Occipital lobe (tissue), 2 donors: Measurements from ENCODE around the gene PLVAP. TPM values are rescaled to one million over a fixed set of nuclear protein-coding genes. Genes with fewer than 3 reads are reported as not detected.

Experiments
- DNase-seq: peaks from one replicate; lab custom pipeline; 2025; lab: John Stamatoyannopoulos, UW
- total RNA-seq: library from RNA; depleted of rRNA; stranded (reverse); fragments of >200 nt; gene quantifications from one replicate; pipeline ENCODE4 v1.2.3, GENCODE V29; 2014

Gene PLVAP
- total RNA-seq, 1 donor from 2014 or later, result 0.94 TPM

DNA sequence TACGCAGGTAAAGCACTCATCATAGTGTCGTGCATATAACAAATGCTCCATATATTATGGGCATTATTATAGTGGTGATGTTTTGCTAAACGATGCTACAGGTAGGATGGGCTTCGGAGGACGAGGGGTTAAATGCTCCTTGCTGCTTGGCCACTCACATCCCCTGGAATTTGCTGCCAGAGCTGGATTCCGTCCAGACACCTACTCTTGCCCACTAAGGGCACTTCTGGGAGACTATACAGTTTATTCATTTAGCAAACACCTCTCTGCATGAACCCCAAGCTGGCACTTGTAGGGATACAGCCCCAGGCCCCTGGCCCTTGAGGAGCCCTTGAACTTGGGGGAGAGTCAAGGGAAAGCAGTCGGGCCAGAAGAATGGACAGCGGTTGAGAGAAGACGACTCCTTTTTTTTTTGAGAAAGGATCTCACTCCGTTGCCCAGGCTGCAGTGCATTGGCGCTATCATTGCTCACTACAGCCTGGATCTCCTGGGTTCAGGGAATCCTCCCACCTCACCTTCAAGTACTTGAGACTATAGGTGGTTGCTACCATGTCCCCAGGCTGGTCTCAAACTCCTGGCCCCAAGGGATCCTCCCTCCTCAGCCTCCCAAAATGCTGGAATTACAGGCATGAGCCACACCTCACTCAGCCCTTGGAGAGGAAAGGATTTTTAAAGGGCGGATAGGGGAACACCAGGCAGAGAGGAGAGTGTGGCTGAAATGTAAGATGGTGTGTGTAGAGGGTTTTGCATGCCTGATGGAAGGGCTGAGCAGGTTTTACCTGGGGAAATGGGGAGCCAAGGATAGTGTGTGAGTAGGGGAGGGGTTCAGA, 72.5 kb downstream of the PLVAP start:
- DNase-seq, result no peak

DNA sequence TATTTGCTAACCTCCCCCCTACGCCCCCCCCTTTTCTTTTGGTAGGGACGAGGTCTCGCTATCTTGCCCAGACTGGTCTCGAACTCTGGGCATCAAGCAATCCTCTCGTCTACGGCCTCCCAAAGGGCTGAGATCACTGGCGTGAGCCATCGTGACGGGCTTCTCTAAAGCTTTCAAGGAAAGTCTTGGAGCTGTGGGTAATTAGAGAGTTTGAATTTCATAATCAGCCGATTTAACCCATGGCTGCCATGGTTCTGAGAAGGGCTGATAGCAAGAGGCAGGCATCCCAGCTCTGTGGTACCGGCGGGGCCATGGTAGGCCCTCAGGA, 73.2 kb downstream of the PLVAP start:
- DNase-seq, result no peak

DNA sequence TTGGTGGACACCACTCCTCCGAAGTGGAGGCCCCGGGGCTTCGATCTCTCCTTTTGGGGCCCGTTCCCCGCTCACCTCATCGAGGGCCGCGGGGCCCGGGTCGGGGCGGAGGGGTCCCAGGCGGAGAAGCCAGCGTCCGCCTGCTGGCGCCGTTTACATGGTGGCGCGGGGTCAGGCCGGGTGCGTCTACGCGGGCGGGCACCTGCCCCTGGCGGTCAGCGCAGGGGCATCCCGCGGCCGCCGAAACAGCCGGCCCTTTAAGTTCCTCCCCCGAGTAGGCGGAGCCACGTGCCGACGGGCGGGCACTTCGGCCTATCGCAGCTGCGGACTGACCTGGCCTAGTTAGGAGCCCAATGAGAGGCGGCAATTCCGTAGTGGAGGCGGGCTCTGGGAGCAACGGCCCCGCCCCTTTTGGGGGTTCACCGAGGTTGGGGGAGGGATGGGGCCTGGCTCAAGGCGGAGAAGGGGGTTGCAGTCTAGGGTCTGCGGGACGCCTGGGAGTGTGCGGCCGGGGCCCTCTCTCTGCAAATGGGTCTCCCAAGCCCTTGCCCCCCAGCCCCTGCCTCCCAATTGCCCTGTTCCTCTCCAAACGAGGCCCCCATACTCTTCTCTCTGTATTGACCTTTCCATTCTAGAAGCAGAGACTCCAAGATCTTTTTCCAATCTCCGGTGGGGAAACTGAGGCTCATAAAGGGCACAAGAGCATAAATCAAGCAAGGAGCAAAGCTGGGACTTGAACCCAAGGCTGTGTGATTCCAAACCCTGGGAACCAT, 73.8 kb downstream of the PLVAP start, which contains the start of gene ABHD8:
TSS of gene ABHD8 (minus strand) at position 259 of the 773 bp plus-strand sequence. CDS start 1,809 bp downstream, outside the sequence.
- peak; percentile 93 for DNase-seq

DNA sequence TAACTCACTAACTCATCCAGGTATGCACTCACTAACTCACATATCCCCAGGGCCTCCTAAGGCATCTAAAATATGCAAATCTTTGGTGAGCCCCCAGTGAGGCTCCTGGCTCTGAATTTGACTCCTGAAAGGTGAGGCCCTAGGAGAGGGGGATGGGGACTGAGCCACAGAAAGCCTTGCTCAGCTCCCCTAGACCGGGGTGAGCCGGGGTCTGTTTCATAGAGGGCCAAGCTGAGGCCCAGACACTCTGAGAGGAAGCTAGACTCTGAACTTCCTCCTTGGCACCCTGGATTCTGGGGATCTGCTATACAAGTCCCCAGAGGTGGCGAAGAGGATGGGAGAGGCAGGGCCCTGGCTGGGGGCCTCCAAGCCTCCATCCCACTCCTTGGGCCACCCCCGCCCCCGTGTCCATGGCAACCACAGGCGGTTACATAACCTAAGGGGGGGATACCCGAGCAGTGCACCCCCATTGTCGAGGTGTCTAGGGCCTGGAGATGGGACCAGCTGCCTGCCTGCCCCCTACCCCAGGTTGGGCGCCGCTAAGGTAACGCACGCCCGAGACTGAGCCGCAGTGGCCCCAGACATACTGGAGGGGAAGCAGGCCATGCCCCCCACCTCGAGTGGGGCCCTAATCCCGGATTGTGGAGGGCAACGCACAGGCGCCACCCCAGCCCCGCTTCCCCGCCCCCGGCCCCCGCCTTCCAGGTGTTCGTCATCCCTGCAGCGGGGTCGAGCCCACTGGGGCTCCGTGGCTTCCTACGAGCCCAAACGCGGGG, 74.6 kb downstream of the PLVAP start:
- no peak for DNase-seq

Other genes starting within 250 kb of the PLVAP start
- gene USE1, start 162.0 kb downstream of the PLVAP start, total RNA-seq, result 10.1 TPM
- 1.4 TPM for gene OCEL1, start 151.1 kb downstream of the PLVAP start, total RNA-seq
- gene NR2F6, start 131.4 kb downstream of the PLVAP start, total RNA-seq, result 9.8 TPM
- gene USHBP1, start 112.6 kb downstream of the PLVAP start, total RNA-seq, result 0.47 TPM
- 59.0 TPM for gene BABAM1, start 109.9 kb downstream of the PLVAP start, total RNA-seq
- 0.94 TPM for gene ANKLE1, start 95.4 kb downstream of the PLVAP start, total RNA-seq
- gene ABHD8, start 73.9 kb downstream of the PLVAP start, total RNA-seq, result 20.6 TPM
- 9.0 TPM for gene MRPL34, start 71.5 kb downstream of the PLVAP start, total RNA-seq
- 10.0 TPM for gene DDA1, start 67.8 kb downstream of the PLVAP start, total RNA-seq
- 29.6 TPM for gene ANO8, start 42.5 kb downstream of the PLVAP start, total RNA-seq
- gene GTPBP3, start 39.8 kb downstream of the PLVAP start, total RNA-seq, result 23.2 TPM
- gene CCDC194, start 16.9 kb upstream of the PLVAP start, total RNA-seq, result not detected
- gene BST2, start 28.3 kb upstream of the PLVAP start, total RNA-seq, result 3.3 TPM
- 19.3 TPM for gene MVB12A, start 42.7 kb upstream of the PLVAP start, total RNA-seq
- gene TMEM221, start 71.3 kb upstream of the PLVAP start, total RNA-seq, result 0.94 TPM
- not detected for gene NXNL1, start 83.6 kb upstream of the PLVAP start, total RNA-seq
- 14.2 TPM for gene SLC27A1, start 93.2 kb upstream of the PLVAP start, total RNA-seq
- gene PGLS, start 134.3 kb upstream of the PLVAP start, total RNA-seq, result 36.3 TPM
- 20.7 TPM for gene COLGALT1, start 178.3 kb upstream of the PLVAP start, total RNA-seq